Breast epithelium (tissue), 4 donors: Measurements from ENCODE around the gene SRC. TPM values are rescaled to one million over a fixed set of nuclear protein-coding genes. Genes with fewer than 3 reads are reported as not detected.
A peak's percentile ranks its signal among the peaks of the same experiment; 100 is the strongest.

ENCODE experiments used
- DNase-seq, 2 donors: peaks; one replicate each; pipeline ENCODE4 v3.0.0-alpha.2; 2019; ENCODE audit warnings: low spot score in 2 of 2
- H3K27ac ChIP-seq, 2 donors: fragments of 200-600 bp; sonication (generic) in 1 of 2; one replicate each; pipeline ENCODE4 v1.5.1; 2016 to 2019; ENCODE audit warnings: mild to moderate bottlenecking in 1 of 2
- H3K27me3 ChIP-seq, 2 donors: fragments of 200-600 bp; sonication (generic) in 1 of 2; one replicate each; pipeline versions ENCODE4 v1.5.1 to v1.6.0; 2017 to 2019; ENCODE audit warnings: control low read depth in 1 of 2, mild to moderate bottlenecking in 1 of 2
- H3K36me3 ChIP-seq: fragments of 200-600 bp; one replicate; pipeline ENCODE4 v1.5.1; 2019
- H3K4me1 ChIP-seq, 2 donors: fragments of 200-600 bp; sonication (generic); one replicate each; pipeline ENCODE4 v1.5.1; 2016 to 2019; ENCODE audit warnings: control low read depth in 1 of 2
- H3K4me3 ChIP-seq, 3 donors: fragments of 200-600 bp; sonication (generic); 1 replicate in 2 of 3; 2 replicates in 1 of 3; pipeline ENCODE4 v1.5.1; 2016 to 2019; ENCODE audit warnings: mild to moderate bottlenecking in 3 of 3, moderate library complexity in 2 of 3
- H3K9me3 ChIP-seq, 2 donors: fragments of 200-600 bp; sonication (generic) in 1 of 2; one replicate each; pipeline ENCODE4 v1.5.1; 2016 to 2019; ENCODE audit warnings: control low read depth in 1 of 2
- CTCF ChIP-seq, 3 donors: fragments of 450-650 bp; IDR thresholded peaks; one replicate each; pipeline ENCODE4 v1.5.1; 2016 to 2017; ENCODE audit warnings: antibody characterized with exemption in 3 of 3, mild to moderate bottlenecking in 3 of 3, moderate library complexity in 3 of 3
- POLR2A ChIP-seq: fragments of 450-650 bp; IDR thresholded peaks from one replicate; pipeline ENCODE4 v1.6.1; 2016; ENCODE audit warnings: antibody characterized with exemption, mild to moderate bottlenecking, moderate library complexity
- POLR2AphosphoS5 ChIP-seq, 3 donors: sonication (generic); formaldehyde crosslinking; IDR thresholded peaks; one replicate each; pipeline ENCODE4 v1.6.1; 2017; ENCODE audit warnings: antibody characterized with exemption in 3 of 3
- intact Hi-C: fragments of 100-400 bp; cut with DNase I; formaldehyde crosslinking; loops from one replicate; pipeline ENCODE4 v1.15.1; 2023; ENCODE audit warnings: low total_unique reads
- total RNA-seq, 3 donors: library from RNA; depleted of rRNA; stranded (reverse); fragments of >200 nt; gene quantifications; one replicate each; pipeline ENCODE4 v1.1.0, GENCODE V29; 2016

The SRC gene
- total RNA-seq, 3 donors from 2014 or later = 12.8 to 25.6 (median 20.6) TPM

GRCh38 chr20:37327748-37328147 lies 18.2 kb upstream of the SRC start:
- intact Hi-C loops = no loop called here
- H3K4me1 ChIP-seq = no peaks in the 10 kb centered on the region
- H3K9me3 ChIP-seq = no peaks in the 10 kb centered on the region
- TF ChIP-seq POLR2A (no peak), CTCF (IDR thresholded peaks at IDR 0.05) (no peak), POLR2AphosphoS5 (IDR thresholded peaks at IDR 0.05) (peak in 1 of 3 donors; percentile 50)
- no peaks in the 10 kb centered on the region for H3K27me3 ChIP-seq
- peak overlapping the region; percentile 25 to 76 for H3K27ac ChIP-seq
- no peak overlapping the region for H3K4me3 ChIP-seq
- no peak for DNase-seq
- no peaks in the 10 kb centered on the region for H3K36me3 ChIP-seq

- intact Hi-C loops = no loop called here
Observed at GRCh38 chr20:37328149-37328945, 17.6 kb upstream of the SRC start.

GRCh38 chr20:37329481-37330165 lies 16.3 kb upstream of the SRC start:
- Histone ChIP-seq H3K27me3 (no peaks in the 10 kb centered on the region), H3K27ac (no peak overlapping the region), H3K4me3 (no peak overlapping the region), H3K4me1 (no peaks in the 10 kb centered on the region), H3K36me3 (no peaks in the 10 kb centered on the region), H3K9me3 (no peaks in the 10 kb centered on the region)
- intact Hi-C loops = no loop called here
- TF ChIP-seq POLR2AphosphoS5 (IDR thresholded peaks at IDR 0.05) (no peak), CTCF (IDR thresholded peaks at IDR 0.05) (no peak), POLR2A (no peak)
- DNase-seq = no peak

More at GRCh38 chr20:37328149-37328945, 17.6 kb upstream of the SRC start:
- TF ChIP-seq POLR2A (no peak), CTCF (IDR thresholded peaks at IDR 0.05) (no peak), POLR2AphosphoS5 (IDR thresholded peaks at IDR 0.05) (no peak)
- Histone ChIP-seq H3K27me3 (no peaks in the 10 kb centered on the region), H3K4me1 (no peaks in the 10 kb centered on the region), H3K27ac (peak overlapping the region; percentile 25 to 76), H3K36me3 (no peaks in the 10 kb centered on the region), H3K4me3 (no peak overlapping the region), H3K9me3 (no peaks in the 10 kb centered on the region)
- no peak for DNase-seq

- intact Hi-C loops = no loop called here
- no peak for TF ChIP-seq POLR2A
- no peak for TF ChIP-seq CTCF (IDR thresholded peaks at IDR 0.05)
- no peak for TF ChIP-seq POLR2AphosphoS5 (IDR thresholded peaks at IDR 0.05)
- no peak overlapping the region for H3K27ac ChIP-seq
- no peaks in the 10 kb centered on the region for H3K27me3 ChIP-seq
- H3K9me3 ChIP-seq = no peaks in the 10 kb centered on the region
- H3K4me3 ChIP-seq = no peak overlapping the region
- H3K36me3 ChIP-seq = no peaks in the 10 kb centered on the region
- no peaks in the 10 kb centered on the region for H3K4me1 ChIP-seq
- DNase-seq = no peak
Observed at GRCh38 chr20:37330316-37330715, 15.6 kb upstream of the SRC start.
